Epithelial cell of esophagus (primary cell): ENCODE measurements around the gene SRRD.

Experiments
- DNase-seq: peaks from one replicate; pipeline ENCODE4 v3.0.0; 2010; ENCODE audit warnings: low read depth
- H3K4me3 ChIP-seq: 2 replicates; pipeline ENCODE4 v1.5.1; 2011; ENCODE audit warnings: mild to moderate bottlenecking, low read length, control low read depth
- CTCF ChIP-seq: IDR thresholded peaks from 2 replicates; pipeline ENCODE4 v1.5.1; 2011; ENCODE audit warnings: low read depth, mild to moderate bottlenecking, low read length, control low read depth, inconsistent platforms; ENCODE audit not compliant: insufficient read depth; ENCODE audit errors: missing control alignments

SRRD gene

GRCh38 chr22:26457661-26458272 lies 25.9 kb upstream of the SRRD start:
- no peak overlapping the region for H3K4me3 ChIP-seq
- TF ChIP-seq CTCF: no peak
- no peak for DNase-seq

- no peak for TF ChIP-seq CTCF
- no peak overlapping the region for H3K4me3 ChIP-seq
- DNase-seq: peak; percentile 87
Measured at GRCh38 chr22:26460202-26460601, 23.5 kb upstream of the SRRD start.

GRCh38 chr22:26461188-26461810 lies 22.4 kb upstream of the SRRD start:
- no peak overlapping the region for H3K4me3 ChIP-seq
- DNase-seq: peak; percentile 55
- TF ChIP-seq CTCF: peak; percentile 82

GRCh38 chr22:26462051-26462450 lies 21.6 kb upstream of the SRRD start:
- no peak for TF ChIP-seq CTCF
- no peak for DNase-seq
- H3K4me3 ChIP-seq: no peak overlapping the region

GRCh38 chr22:26462641-26463040 lies 21.0 kb upstream of the SRRD start:
- no peak for DNase-seq
- TF ChIP-seq CTCF: no peak
- H3K4me3 ChIP-seq: no peak overlapping the region

- DNase-seq: peak; percentile 40
- no peak overlapping the region for H3K4me3 ChIP-seq
- no peak for TF ChIP-seq CTCF
Measured at GRCh38 chr22:26463101-26463661, 20.5 kb upstream of the SRRD start.
